K562 (cell line): ENCODE results near the gene CCDC148. TPM values are rescaled to one million over a fixed set of nuclear protein-coding genes. Genes with fewer than 3 reads are reported as not detected.
A peak's percentile ranks its signal among the peaks of the same experiment; 100 is the strongest.

Source experiments
- BHLHE40 ChIP-seq: IDR thresholded peaks from 2 replicates; pipeline ENCODE4 v1.6.1; 2011; ENCODE audit warnings: low read length, improper control_type of control experiment
- EGR1 ChIP-seq: fragments of 450-650 bp; conservative IDR thresholded peaks from 2 replicates; pipeline ENCODE4 v1.6.1; 2017; ENCODE audit warnings: mild to moderate bottlenecking
- EWSR1 ChIP-seq: fragments of 450-650 bp; IDR thresholded peaks from 2 replicates; pipeline ENCODE4 v1.6.1; 2018; ENCODE audit warnings: borderline replicate concordance, mild to moderate bottlenecking, low read depth, moderate library complexity; ENCODE audit not compliant: partially characterized antibody
- GATAD2A ChIP-seq: fragments of 450-650 bp; IDR thresholded peaks from 2 replicates; pipeline ENCODE4 v1.6.1; 2017
- HDAC6 ChIP-seq: IDR thresholded peaks from 2 replicates; pipeline ENCODE4 v1.6.1; 2012; ENCODE audit warnings: low read depth, mild to moderate bottlenecking, control low read depth, inconsistent platforms, low read length, moderate library complexity
- HMGN3 ChIP-seq: IDR thresholded peaks from 2 replicates; pipeline ENCODE4 v1.6.1; 2011; ENCODE audit warnings: borderline replicate concordance, low read depth, mild to moderate bottlenecking, mixed read lengths, low read length; ENCODE audit not compliant: insufficient read length; ENCODE audit errors: extremely low read depth
- MAX ChIP-seq: sonication (generic); formaldehyde crosslinking; IDR thresholded peaks from 2 replicates; pipeline ENCODE4 v1.9.0; 2022; ENCODE audit warnings: mild to moderate bottlenecking, missing genetic modification reagents
- MEIS2 ChIP-seq: fragments of 450-650 bp; IDR thresholded peaks from 2 replicates; pipeline ENCODE4 v1.6.1; 2014; ENCODE audit warnings: mild to moderate bottlenecking; ENCODE audit not compliant: partially characterized antibody
- TEAD4 ChIP-seq, 2 experiments: sonication (generic) in 1 of 2; formaldehyde crosslinking in 1 of 2; IDR thresholded peaks; 2 replicates each; pipeline versions ENCODE4 v1.6.1 to v1.8.0; 2012 to 2022; ENCODE audit warnings: borderline replicate concordance in 1 of 2, inconsistent platforms in 1 of 2, low read length in 1 of 2, mild to moderate bottlenecking in 1 of 2, missing genetic modification reagents in 1 of 2
- ZFX ChIP-seq: sonication (generic); formaldehyde crosslinking; IDR thresholded peaks from 2 replicates; pipeline ENCODE4 v1.8.0; 2022; ENCODE audit warnings: mild to moderate bottlenecking, missing genetic modification reagents, moderate library complexity
- polyA plus RNA-seq, 8 experiments: library from polyadenylated mRNA; depleted of rRNA in 4 of 8; stranded (reverse) in 5 of 8; unstranded in 3 of 8; fragments of >200 nt; fragmentation: Nextera tagmentation in 2 of 8; fragmentation: Illumina TruSeq in 1 of 8; extraction: Ambion mirVana in 2 of 8; extraction: Trizol in 1 of 8; gene quantifications; 2 replicates each; pipeline versions ENCODE4 v1.2.1 to v1.2.3, GENCODE V29; 2011 to 2014; ENCODE audit warnings: inconsistent platforms in 1 of 8, missing spikeins in 1 of 8
- total RNA-seq, 7 experiments: library from RNA; depleted of rRNA in 6 of 7; stranded (reverse); fragments of >200 nt in 6 of 7; fragmentation: Illumina TruSeq in 2 of 7; extraction: Trizol in 2 of 7; gene quantifications; 2 replicates each; pipeline versions ENCODE4 v1.2.1 to v1.2.3, GENCODE V29; 2011 to 2021; ENCODE audit warnings: low replicate concordance in 1 of 7
- TF ChIP-seq, protein P1 (sequence below): IDR thresholded peaks from 2 replicates; pipeline ENCODE4 v1.6.1; 2011; ENCODE audit warnings: borderline replicate concordance, low read depth, mild to moderate bottlenecking, moderate library complexity, low read length; ENCODE audit not compliant: insufficient read depth, poor library complexity, severe bottlenecking
- TF ChIP-seq, protein P2 (sequence below): sonication (generic); formaldehyde crosslinking; IDR thresholded peaks from 2 replicates; pipeline ENCODE4 v1.8.1; 2023; ENCODE audit warnings: mild to moderate bottlenecking, missing genetic modification reagents
- TF ChIP-seq, protein P3 (sequence below): fragments of 450-650 bp; IDR thresholded peaks from 2 replicates; pipeline ENCODE4 v1.6.1; 2016; ENCODE audit warnings: borderline replicate concordance

Gene CCDC148
- total and polyA plus RNA-seq, 9 of the 15 experiments (the other 6 are each of a cell fraction or from before 2014, with no cell fraction given): 0.10 to 1.4 (median 0.65) TPM

DNA sequence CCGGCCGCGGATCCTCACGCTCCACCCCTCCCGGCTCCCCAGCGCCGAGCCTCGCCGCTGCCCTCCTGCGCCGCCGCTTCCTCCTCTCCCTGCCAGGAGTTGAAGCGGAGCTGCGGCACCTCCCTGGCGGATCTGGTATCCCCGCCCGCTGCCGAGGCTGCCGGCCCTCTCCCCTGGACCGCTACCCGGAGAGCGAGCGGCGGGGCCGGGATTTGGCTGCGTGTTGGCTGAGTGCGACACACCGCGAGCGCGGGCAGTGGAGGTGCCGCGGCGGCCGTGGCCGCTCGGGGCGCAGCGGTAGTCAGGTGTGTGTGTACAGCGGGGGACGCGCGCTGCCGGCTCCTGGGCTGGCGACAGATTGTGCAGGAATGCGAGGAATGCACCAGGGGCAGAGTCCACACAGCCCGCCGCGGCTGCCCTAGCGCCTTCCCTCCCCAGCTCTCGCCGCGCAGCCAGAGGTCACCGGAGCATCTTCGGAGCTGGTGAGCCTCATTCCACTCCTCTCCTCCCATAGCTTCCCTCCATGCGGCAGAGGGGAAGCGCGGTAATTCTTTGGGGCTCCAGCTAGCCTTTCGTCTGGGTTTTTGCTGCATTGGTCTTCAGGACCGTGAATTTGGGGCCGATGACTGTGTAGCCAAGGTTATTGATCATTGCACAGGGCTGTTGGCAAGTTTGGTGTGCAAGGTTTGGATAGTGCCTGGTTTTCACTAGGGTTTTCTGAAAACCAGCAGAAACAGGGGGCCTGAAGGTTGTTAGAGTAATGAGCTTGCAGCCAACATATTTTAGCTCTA, 1.5 kb upstream of the CCDC148 start (continued):
- peak; percentile 42 for TF ChIP-seq MEIS2
- TF ChIP-seq, protein P1, sequence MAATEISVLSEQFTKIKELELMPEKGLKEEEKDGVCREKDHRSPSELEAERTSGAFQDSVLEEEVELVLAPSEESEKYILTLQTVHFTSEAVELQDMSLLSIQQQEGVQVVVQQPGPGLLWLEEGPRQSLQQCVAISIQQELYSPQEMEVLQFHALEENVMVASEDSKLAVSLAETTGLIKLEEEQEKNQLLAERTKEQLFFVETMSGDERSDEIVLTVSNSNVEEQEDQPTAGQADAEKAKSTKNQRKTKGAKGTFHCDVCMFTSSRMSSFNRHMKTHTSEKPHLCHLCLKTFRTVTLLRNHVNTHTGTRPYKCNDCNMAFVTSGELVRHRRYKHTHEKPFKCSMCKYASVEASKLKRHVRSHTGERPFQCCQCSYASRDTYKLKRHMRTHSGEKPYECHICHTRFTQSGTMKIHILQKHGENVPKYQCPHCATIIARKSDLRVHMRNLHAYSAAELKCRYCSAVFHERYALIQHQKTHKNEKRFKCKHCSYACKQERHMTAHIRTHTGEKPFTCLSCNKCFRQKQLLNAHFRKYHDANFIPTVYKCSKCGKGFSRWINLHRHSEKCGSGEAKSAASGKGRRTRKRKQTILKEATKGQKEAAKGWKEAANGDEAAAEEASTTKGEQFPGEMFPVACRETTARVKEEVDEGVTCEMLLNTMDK: peak; percentile 64
- TF ChIP-seq BHLHE40: 0 out of 2 replicates have a peak, but pooled peaks have one; percentile 21
- TF ChIP-seq EWSR1: no peak
- TF ChIP-seq, protein P2, sequence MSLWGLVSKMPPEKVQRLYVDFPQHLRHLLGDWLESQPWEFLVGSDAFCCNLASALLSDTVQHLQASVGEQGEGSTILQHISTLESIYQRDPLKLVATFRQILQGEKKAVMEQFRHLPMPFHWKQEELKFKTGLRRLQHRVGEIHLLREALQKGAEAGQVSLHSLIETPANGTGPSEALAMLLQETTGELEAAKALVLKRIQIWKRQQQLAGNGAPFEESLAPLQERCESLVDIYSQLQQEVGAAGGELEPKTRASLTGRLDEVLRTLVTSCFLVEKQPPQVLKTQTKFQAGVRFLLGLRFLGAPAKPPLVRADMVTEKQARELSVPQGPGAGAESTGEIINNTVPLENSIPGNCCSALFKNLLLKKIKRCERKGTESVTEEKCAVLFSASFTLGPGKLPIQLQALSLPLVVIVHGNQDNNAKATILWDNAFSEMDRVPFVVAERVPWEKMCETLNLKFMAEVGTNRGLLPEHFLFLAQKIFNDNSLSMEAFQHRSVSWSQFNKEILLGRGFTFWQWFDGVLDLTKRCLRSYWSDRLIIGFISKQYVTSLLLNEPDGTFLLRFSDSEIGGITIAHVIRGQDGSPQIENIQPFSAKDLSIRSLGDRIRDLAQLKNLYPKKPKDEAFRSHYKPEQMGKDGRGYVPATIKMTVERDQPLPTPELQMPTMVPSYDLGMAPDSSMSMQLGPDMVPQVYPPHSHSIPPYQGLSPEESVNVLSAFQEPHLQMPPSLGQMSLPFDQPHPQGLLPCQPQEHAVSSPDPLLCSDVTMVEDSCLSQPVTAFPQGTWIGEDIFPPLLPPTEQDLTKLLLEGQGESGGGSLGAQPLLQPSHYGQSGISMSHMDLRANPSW (CRISPR knock-in tag): peak; percentile 63
- 0 out of 2 replicates have a peak, but pooled peaks have one; percentile 47 for TF ChIP-seq GATAD2A
- TF ChIP-seq, protein P3, sequence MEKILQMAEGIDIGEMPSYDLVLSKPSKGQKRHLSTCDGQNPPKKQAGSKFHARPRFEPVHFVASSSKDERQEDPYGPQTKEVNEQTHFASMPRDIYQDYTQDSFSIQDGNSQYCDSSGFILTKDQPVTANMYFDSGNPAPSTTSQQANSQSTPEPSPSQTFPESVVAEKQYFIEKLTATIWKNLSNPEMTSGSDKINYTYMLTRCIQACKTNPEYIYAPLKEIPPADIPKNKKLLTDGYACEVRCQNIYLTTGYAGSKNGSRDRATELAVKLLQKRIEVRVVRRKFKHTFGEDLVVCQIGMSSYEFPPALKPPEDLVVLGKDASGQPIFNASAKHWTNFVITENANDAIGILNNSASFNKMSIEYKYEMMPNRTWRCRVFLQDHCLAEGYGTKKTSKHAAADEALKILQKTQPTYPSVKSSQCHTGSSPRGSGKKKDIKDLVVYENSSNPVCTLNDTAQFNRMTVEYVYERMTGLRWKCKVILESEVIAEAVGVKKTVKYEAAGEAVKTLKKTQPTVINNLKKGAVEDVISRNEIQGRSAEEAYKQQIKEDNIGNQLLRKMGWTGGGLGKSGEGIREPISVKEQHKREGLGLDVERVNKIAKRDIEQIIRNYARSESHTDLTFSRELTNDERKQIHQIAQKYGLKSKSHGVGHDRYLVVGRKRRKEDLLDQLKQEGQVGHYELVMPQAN: peak; percentile 2; the same call in 1 of the 2 replicates
- peak; percentile 80 for TF ChIP-seq ZFX (CRISPR knock-in tag)
- peak; percentile 91 for TF ChIP-seq TEAD4 (IDR thresholded peaks at IDR 0.05; ENCODE audit: low read length)
- TF ChIP-seq TEAD4 (CRISPR knock-in tag; IDR thresholded peaks at IDR 0.05; ENCODE audit: borderline replicate concordance): peak; percentile 99
- peak; percentile 68 for TF ChIP-seq HMGN3
- TF ChIP-seq HDAC6: no peak
- no peak for TF ChIP-seq EGR1
- peak; percentile 68 for TF ChIP-seq MAX (CRISPR knock-in tag)
